Measurements from ENCODE around the gene GAK.

Gene GAK

DNA sequence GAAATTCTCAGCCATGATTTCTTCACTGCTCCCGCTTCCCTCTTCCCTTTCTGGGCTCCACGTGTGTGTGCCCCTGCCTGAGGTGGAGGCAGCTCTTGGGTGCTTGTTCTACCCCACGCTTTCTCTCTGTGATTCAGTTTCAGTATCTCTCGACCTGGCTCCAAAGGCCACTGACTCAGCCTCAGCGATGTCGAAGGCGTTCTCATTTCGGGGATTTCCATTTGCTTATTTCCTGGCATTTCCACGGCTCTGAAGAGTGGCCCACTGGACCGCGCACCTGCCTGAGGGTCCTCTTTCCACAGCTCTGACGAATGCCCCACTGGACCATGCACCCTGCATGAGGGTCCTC lies 52.4 kb downstream of the GAK start:
- H3K27ac ChIP-seq (ENCODE audit: poor library complexity, severe bottlenecking), result no peak overlapping the region
- DNase-seq (ENCODE audit: low spot score) (no peak), ATAC-seq (ENCODE audit: low read depth) (no peak)
- H3K9me3 ChIP-seq (ENCODE audit: severe bottlenecking), result no peaks in the 10 kb centered on the region
- TF ChIP-seq, protein P1, sequence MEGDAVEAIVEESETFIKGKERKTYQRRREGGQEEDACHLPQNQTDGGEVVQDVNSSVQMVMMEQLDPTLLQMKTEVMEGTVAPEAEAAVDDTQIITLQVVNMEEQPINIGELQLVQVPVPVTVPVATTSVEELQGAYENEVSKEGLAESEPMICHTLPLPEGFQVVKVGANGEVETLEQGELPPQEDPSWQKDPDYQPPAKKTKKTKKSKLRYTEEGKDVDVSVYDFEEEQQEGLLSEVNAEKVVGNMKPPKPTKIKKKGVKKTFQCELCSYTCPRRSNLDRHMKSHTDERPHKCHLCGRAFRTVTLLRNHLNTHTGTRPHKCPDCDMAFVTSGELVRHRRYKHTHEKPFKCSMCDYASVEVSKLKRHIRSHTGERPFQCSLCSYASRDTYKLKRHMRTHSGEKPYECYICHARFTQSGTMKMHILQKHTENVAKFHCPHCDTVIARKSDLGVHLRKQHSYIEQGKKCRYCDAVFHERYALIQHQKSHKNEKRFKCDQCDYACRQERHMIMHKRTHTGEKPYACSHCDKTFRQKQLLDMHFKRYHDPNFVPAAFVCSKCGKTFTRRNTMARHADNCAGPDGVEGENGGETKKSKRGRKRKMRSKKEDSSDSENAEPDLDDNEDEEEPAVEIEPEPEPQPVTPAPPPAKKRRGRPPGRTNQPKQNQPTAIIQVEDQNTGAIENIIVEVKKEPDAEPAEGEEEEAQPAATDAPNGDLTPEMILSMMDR (IDR thresholded peaks at IDR 0.05; ENCODE audit: poor library complexity, severe bottlenecking), result no peak
- no peaks in the 10 kb centered on the region for H3K27me3 ChIP-seq (ENCODE audit: insufficient read depth, poor library complexity, severe bottlenecking)
- no peak overlapping the region for H3K4me3 ChIP-seq (ENCODE audit: severe bottlenecking)
- no peaks in the 10 kb centered on the region for H3K4me1 ChIP-seq (ENCODE audit: insufficient read depth, poor library complexity, severe bottlenecking)
- H3K36me3 ChIP-seq (ENCODE audit: low read depth), result peaks cover 31% of the 10 kb centered on the region

DNA sequence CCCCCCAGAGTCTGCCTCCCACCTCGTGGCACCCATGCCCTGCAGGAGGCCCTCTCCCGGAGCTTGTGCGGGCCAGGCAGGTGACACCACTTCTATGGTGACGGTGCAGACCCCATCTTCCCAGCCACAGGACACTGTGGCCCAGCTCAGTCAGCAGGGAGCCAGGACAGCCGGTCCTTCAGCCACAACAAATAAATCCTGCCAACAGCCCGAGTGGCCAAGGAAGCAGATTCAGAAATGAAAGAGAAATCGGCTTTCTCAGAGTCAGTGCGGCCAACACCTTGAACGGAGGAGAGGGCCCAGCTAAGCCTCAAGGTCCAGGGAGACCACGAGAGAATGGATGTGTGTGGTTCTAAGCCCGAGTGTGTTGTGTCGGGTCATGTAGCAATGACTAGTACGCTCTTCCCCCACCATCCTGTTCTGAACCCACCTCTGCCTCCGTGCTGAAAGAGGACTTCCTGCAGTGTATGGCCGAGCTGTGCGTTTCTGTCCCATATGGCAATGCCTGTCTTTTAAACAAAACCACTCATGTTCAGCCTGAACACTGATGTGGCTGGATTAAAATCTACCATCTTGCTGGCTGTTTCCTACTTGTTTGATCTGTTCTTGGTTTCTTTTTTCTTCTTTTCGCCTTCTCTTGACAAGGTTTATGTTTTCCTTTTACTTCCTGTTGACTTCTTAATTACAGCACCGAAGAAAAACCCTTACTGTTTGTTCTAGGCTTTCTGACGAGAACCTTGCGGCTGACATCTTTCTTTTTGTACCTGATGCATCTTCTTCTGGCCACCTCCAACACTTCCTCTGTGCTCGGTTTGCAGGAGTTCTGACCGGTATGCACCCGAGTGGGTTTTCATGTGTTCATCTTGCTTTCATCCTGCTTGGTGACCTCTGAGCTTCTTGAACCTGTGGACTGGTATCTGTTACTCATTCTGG lies 53.1 kb downstream of the GAK start:
- Histone ChIP-seq H3K4me1 (ENCODE audit: insufficient read depth, poor library complexity, severe bottlenecking) (no peaks in the 10 kb centered on the region), H3K36me3 (ENCODE audit: low read depth) (peaks cover 30% of the 10 kb centered on the region), H3K27me3 (ENCODE audit: insufficient read depth, poor library complexity, severe bottlenecking) (no peaks in the 10 kb centered on the region), H3K27ac (ENCODE audit: poor library complexity, severe bottlenecking) (no peak overlapping the region), H3K9me3 (ENCODE audit: severe bottlenecking) (no peaks in the 10 kb centered on the region), H3K4me3 (ENCODE audit: severe bottlenecking) (no peak overlapping the region)
- TF ChIP-seq, protein P1 (IDR thresholded peaks at IDR 0.05; ENCODE audit: poor library complexity, severe bottlenecking), result no peak
- DNase-seq (ENCODE audit: low spot score), result no peak
- ATAC-seq (ENCODE audit: low read depth), result no peak

DNA sequence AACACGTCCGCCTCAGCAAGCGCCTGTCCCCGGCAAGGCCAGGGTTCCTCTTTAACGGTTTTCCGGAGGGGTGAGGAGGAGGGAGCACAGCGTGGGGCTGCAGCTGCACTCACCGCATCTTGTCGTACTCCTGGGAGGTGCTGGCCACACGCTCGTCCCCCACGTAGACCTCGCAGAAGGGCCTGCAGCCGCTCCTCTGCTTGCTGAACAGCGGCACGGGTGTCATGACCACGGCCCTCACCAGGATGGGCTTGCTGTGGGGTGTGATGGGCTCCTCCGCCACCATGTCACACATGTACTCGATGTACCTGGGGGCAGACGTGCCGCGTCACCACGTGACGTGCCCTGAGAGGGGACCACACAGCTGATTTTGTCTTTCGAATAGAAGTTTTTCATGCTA lies 54.6 kb downstream of the GAK start:
- Histone ChIP-seq H3K27ac (ENCODE audit: poor library complexity, severe bottlenecking) (no peak overlapping the region), H3K4me1 (ENCODE audit: insufficient read depth, poor library complexity, severe bottlenecking) (no peaks in the 10 kb centered on the region), H3K9me3 (ENCODE audit: severe bottlenecking) (no peaks in the 10 kb centered on the region), H3K27me3 (ENCODE audit: insufficient read depth, poor library complexity, severe bottlenecking) (no peaks in the 10 kb centered on the region), H3K36me3 (ENCODE audit: low read depth) (peaks cover 27% of the 10 kb centered on the region), H3K4me3 (ENCODE audit: severe bottlenecking) (no peak overlapping the region)
- DNase-seq (ENCODE audit: low spot score) (no peak), ATAC-seq (ENCODE audit: low read depth) (no peak)
- TF ChIP-seq, protein P1 (IDR thresholded peaks at IDR 0.05; ENCODE audit: poor library complexity, severe bottlenecking), result no peak

DNA sequence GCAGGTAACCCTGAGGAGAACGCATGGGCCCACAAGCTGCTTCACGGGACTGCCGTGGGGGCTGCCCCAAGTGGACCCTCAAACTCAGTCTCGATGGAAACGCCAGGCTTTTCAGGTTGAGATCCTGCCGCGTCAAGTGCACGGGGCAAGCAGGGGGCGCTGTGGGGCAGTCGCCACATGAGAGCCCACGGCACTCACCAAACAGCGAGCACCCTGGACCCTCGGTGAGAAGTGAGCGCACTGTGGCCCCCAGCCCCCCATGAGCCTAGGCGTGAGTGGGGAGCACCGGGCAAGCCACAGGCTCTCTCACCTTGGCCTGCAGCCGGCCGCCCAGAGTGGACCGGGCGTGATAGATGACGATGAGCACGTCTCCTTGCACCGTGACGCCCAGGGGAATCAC lies 55.3 kb downstream of the GAK start:
- Histone ChIP-seq H3K27me3 (ENCODE audit: insufficient read depth, poor library complexity, severe bottlenecking) (no peaks in the 10 kb centered on the region), H3K36me3 (ENCODE audit: low read depth) (peaks cover 27% of the 10 kb centered on the region), H3K4me3 (ENCODE audit: severe bottlenecking) (no peak overlapping the region), H3K27ac (ENCODE audit: poor library complexity, severe bottlenecking) (no peak overlapping the region), H3K9me3 (ENCODE audit: severe bottlenecking) (no peaks in the 10 kb centered on the region), H3K4me1 (ENCODE audit: insufficient read depth, poor library complexity, severe bottlenecking) (no peaks in the 10 kb centered on the region)
- TF ChIP-seq, protein P1 (IDR thresholded peaks at IDR 0.05; ENCODE audit: poor library complexity, severe bottlenecking), result no peak
- ATAC-seq (ENCODE audit: low read depth), result no peak
- DNase-seq (ENCODE audit: low spot score), result no peak

DNA sequence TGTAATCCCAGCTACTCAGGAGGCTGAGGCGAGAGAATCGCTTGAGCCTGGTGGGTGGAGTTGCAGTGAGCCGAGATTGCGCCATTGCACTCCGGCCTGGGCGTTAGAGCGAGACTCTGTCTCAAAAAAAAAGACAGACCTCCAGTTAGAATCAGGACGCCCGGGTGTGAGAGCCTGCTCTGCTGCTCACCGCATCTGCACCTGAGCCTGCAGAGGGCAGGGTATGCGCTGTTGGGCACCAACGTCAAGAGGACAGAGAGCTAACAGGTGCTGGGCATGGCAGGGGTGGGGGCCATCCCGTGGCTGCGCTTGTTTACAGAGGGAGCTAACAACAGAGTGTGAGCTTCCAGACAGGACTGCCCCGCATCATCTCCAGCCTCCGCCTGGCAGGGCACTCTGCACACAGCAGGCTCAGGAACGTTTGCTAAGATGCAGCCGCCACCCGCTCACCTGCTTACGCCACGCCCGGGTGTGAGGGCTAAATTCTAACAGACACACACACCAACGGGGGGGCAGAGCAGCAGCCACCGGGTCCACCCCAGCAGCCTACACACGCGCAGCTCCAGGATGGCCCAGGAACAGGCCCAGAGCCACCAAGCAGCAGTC lies 56.2 kb downstream of the GAK start:
- DNase-seq (ENCODE audit: low spot score) (no peak), ATAC-seq (ENCODE audit: low read depth) (no peak)
- Histone ChIP-seq H3K4me3 (ENCODE audit: severe bottlenecking) (no peak overlapping the region), H3K9me3 (ENCODE audit: severe bottlenecking) (no peaks in the 10 kb centered on the region), H3K27me3 (ENCODE audit: insufficient read depth, poor library complexity, severe bottlenecking) (no peaks in the 10 kb centered on the region), H3K27ac (ENCODE audit: poor library complexity, severe bottlenecking) (no peak overlapping the region), H3K36me3 (ENCODE audit: low read depth) (peaks cover 24% of the 10 kb centered on the region), H3K4me1 (ENCODE audit: insufficient read depth, poor library complexity, severe bottlenecking) (no peaks in the 10 kb centered on the region)
- TF ChIP-seq, protein P1 (IDR thresholded peaks at IDR 0.05; ENCODE audit: poor library complexity, severe bottlenecking), result no peak

Data from RWPE2 (cell line).